ENCODE results near the gene KIF13A.
"Not testable (repeated sequence)": the region's sequence is repeated elsewhere in the genome, so short reads cannot be mapped to it uniquely, and the experiment has no call there.

Gene KIF13A

GRCh38 chr6:17900011-17900410, 87.4 kb downstream of the KIF13A start:
- no peak for DNase-seq (ENCODE audit: low read depth in 2 of 2)

GRCh38 chr6:17899491-17899890, 87.9 kb downstream of the KIF13A start:
- no peak for DNase-seq (ENCODE audit: low read depth in 2 of 2)

GRCh38 chr6:17897681-17898080, 89.8 kb downstream of the KIF13A start:
- no peak for DNase-seq (ENCODE audit: low read depth in 2 of 2)

GRCh38 chr6:17894905-17895304, 92.5 kb downstream of the KIF13A start:
- DNase-seq (ENCODE audit: low read depth in 2 of 2) = no peak

- DNase-seq (ENCODE audit: low read depth in 2 of 2) = no peak
These were observed 93.2 kb downstream of the KIF13A start for GRCh38 chr6:17894191-17894590.

GRCh38 chr6:17892097-17892686, 95.2 kb downstream of the KIF13A start:
- DNase-seq (ENCODE audit: low read depth in 2 of 2) = no peak

- DNase-seq (ENCODE audit: low read depth in 2 of 2) = no peak
These were observed 97.1 kb downstream of the KIF13A start for GRCh38 chr6:17890309-17890708.

GRCh38 chr6:17889777-17890176, 97.7 kb downstream of the KIF13A start:
- DNase-seq (ENCODE audit: low read depth in 2 of 2) = not testable (repeated sequence)

- DNase-seq (ENCODE audit: low read depth in 2 of 2) = no peak
These were observed 100.5 kb downstream of the KIF13A start for GRCh38 chr6:17886891-17887290.

GRCh38 chr6:17885889-17886576, 101.4 kb downstream of the KIF13A start:
- DNase-seq (ENCODE audit: low read depth in 2 of 2) = no peak

GRCh38 chr6:17884498-17885478, 102.6 kb downstream of the KIF13A start:
- DNase-seq (ENCODE audit: low read depth in 2 of 2) = no peak

GRCh38 chr6:17883665-17884497, 103.6 kb downstream of the KIF13A start:
- DNase-seq (ENCODE audit: low read depth in 2 of 2) = no peak

GRCh38 chr6:17881085-17881858, 106.2 kb downstream of the KIF13A start:
- DNase-seq (ENCODE audit: low read depth in 2 of 2) = no peak

- no peak for DNase-seq (ENCODE audit: low read depth in 2 of 2)
These were observed 108.3 kb downstream of the KIF13A start for GRCh38 chr6:17879184-17879583.

- DNase-seq (ENCODE audit: low read depth in 2 of 2) = no peak
These were observed 108.7 kb downstream of the KIF13A start for GRCh38 chr6:17878734-17879133.

- no peak for DNase-seq (ENCODE audit: low read depth in 2 of 2)
These were observed 109.5 kb downstream of the KIF13A start for GRCh38 chr6:17877895-17878440.

- no peak for DNase-seq (ENCODE audit: low read depth in 2 of 2)
These were observed 110.1 kb downstream of the KIF13A start for GRCh38 chr6:17877196-17877894.

- DNase-seq (ENCODE audit: low read depth in 2 of 2) = no peak
These were observed 112.7 kb downstream of the KIF13A start for GRCh38 chr6:17874753-17875152.

- DNase-seq (ENCODE audit: low read depth in 2 of 2) = no peak
These were observed 114.5 kb downstream of the KIF13A start for GRCh38 chr6:17872908-17873307.

- no peak for DNase-seq (ENCODE audit: low read depth in 2 of 2)
These were observed 115.6 kb downstream of the KIF13A start for GRCh38 chr6:17871836-17872235.
